Brain pericyte (primary cell): ENCODE data around the gene EFCC1.
"Not testable (repeated sequence)": the region's sequence is repeated elsewhere in the genome, so short reads cannot be mapped to it uniquely, and the experiment has no call there.

Experiments used
- DNase-seq: peaks from one replicate; pipeline ENCODE4 v3.0.0-alpha.2; 2012; ENCODE audit warnings: low read depth, low spot score

EFCC1 gene

DNA sequence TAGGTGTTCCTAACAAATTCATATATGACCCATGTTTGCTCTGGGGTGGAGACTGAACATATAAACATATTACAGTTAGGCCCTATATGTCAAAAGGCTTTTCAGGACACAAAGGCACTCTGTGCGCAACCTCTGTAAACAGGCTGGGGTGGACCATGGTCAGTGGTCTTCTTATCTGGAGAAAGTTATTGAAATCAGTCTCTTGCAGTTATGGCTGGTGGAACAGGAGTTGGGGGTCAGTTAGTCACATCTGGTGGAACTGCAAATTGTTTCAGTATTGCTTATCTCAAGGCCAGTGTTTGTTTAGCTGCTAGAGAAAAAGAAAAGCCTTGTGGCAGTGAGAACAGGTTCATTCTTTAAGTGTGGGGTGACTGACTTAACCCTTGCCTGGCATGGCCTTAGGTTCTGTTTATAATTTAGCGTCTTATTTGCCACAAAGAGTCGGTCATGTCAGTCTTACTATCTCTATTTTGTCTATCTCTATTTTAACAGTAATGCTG, 53.6 kb downstream of the EFCC1 start:
- no peak for DNase-seq

DNA sequence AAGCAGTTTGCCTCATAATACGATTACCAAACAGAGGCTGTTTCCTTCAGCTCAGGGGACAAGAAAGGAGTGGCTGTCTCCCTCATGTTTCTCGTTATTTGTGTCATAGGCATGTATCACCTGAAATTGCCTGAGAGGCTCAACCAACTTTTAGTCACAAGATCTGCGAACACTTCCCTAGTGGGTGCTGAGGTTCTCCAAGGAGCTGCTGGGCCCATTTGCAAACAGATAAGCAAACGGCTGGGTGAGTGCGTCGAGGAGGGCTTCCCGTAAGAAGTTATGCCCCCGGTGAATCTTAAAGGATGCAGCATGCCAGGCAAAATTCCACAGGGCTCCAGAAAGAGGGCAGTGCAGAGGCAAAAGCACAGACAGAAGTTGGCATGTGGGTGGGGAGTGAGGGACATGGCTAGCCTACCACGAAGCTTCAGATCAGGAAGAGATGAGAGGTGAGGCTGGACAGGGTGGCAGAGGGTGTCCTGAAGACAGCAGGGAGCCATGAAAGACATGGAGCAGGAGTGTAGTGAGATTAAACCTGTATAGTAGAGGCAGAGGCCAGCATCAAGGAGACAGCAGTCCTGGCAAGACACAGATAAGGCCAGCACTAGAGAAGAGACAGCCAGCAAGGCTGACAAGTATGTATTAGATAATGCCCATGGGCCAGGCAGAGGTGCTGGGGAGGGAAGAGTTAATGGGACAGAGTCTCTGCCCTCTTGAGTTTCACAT, 55.5 kb downstream of the EFCC1 start:
- DNase-seq: no peak

- DNase-seq: no peak
Observed at GRCh38 chr3:129057249-129057648, 56.1 kb downstream of the EFCC1 start.

- no peak for DNase-seq
Observed at GRCh38 chr3:129058441-129059200, 57.5 kb downstream of the EFCC1 start.

GRCh38 chr3:129059311-129059958, 58.3 kb downstream of the EFCC1 start:
- DNase-seq: no peak

DNA sequence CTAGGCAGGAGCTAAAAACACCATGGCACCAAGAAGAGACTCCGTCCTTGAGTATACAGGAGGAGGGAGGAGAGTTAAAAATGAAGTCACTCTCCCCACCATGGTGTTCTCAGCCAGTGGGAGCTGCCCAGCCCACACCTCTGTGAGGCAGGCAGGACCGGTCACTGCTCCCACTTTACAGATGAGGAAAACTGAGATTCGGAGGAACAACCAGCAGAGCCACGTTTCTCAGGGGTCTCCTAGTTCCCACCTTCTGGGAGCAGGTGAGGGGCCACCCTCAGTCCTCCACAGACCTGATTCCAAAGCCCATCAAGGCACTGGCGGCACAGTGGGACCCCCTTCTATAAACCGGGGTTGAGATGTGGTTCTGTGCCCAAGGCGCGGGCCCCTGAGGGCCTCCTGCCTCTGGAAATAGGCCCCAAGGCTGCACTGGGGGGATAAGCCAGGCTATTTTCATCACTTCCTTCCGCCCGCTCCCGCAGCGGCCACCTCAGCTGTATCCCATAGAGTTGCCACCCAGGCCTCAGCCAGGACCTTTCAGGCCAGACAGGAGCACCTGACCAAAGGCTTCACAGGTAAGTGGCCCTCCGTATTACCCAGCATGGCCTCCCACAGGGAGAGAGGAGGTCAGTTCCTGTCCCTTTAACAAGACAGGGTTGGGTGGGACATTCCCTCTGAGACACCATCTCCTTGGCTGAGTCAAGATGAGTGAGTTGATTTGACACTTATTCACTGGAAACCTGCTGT, 59.3 kb downstream of the EFCC1 start, which contains the start of gene GP9:
Gene GP9 (plus strand): TSS at position 504 of the 747 bp plus-strand sequence. CDS start 961 bp downstream, outside the sequence.
- no peak for DNase-seq

DNA sequence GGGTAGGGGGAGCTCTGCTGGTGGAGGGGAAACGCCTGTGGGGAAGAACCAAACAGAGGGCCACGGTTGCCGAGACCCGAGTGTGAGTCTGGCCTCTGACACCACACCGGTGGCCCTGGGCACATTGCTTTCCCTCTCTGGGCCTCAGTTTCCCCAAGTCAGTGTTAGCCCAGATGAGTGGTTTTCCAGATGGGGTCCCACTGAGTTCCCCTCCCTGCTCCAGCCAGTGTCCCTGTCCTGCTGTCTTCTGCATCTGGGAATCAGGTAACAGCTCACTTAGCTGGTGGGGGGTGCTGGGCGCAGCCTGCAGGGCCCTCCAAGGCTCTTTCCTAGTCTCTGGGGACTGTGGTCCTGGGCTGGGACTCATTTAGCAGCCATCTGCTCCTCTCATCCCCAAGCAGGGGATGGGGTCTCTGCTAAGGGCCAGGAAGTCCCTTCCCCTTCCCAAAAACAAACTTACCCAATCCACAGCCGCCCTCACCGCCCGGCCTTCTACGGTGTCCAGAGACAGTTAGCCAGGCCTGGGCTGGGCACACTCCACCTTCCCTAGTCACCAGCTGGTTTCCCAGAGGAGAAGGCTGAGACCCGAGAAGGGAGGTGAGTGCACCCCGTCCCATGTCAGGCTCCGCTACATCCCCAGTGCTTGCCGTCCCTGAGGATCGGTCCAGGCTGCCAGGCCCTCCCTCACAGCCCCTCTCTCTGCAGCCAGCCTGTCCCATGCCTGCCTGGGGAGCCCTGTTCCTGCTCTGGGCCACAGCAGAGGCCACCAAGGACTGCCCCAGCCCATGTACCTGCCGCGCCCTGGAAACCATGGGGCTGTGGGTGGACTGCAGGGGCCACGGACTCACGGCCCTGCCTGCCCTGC, 60.2 kb downstream of the EFCC1 start:
- DNase-seq: no peak

DNA sequence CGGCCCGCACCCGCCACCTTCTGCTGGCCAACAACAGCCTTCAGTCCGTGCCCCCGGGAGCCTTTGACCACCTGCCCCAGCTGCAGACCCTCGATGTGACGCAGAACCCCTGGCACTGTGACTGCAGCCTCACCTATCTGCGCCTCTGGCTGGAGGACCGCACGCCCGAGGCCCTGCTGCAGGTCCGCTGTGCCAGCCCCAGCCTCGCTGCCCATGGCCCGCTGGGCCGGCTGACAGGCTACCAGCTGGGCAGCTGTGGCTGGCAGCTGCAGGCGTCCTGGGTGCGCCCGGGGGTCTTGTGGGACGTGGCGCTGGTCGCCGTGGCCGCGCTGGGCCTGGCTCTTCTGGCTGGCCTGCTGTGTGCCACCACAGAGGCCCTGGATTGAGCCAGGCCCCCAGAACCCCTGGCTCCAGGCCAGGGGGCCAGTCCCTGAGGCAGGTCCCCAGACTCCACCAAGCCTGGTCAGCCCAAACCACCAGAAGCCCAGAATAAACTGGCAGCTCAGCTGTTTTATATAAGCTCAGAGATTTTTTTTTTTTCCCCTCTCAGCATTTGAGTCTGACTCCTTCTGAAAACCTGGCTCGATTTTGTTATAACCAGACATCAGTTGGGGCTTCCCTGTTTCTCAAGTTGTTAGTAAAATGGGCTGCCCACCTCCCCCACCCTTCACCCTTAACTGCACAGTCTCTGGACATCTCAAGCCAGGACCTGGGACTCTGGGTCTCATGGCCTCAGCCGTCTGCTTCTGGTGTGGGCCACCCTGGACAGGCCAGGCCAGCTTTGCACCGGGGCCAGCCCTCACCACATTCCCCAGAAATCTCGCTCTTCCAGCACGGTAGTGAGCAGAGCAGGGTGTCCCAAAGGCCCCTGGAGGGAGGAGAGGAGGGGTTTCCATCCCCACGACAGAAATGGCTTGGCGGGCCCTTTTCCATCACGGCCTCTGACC, 61.1 kb downstream of the EFCC1 start:
- DNase-seq: no peak

- no peak for DNase-seq
Observed at GRCh38 chr3:129063091-129063640, 62.1 kb downstream of the EFCC1 start.

DNA sequence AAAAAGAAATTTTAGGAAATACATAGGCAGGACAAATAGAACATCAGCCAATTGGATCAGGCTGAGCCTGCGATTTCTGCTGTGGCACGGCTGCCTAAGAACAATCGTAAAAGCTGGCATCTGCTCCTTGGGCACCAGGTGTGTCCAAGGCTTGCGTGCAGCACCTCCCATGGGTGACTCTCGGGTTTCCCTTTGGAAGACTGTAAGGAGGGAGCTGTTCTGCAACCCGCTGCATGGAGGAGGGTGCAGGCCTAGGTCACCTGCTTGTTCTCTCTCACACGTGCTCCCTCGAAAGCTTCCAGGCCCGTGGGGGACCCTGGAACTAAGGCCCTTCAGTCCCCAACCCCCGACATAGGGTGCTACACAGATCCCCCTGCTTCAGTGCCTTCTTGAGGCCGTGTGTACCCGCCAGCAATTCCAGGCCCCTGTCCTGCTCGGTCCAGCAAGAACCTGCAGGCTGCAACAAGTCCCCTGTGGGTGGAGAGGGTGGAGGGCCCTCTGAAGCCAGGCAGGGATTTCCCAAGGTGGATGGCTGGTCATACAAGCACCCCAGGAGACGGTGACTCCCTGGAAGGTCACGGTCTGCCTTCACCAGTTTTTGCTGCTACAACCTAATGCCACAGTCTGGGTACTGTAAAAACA, 62.9 kb downstream of the EFCC1 start:
- DNase-seq: no peak

DNA sequence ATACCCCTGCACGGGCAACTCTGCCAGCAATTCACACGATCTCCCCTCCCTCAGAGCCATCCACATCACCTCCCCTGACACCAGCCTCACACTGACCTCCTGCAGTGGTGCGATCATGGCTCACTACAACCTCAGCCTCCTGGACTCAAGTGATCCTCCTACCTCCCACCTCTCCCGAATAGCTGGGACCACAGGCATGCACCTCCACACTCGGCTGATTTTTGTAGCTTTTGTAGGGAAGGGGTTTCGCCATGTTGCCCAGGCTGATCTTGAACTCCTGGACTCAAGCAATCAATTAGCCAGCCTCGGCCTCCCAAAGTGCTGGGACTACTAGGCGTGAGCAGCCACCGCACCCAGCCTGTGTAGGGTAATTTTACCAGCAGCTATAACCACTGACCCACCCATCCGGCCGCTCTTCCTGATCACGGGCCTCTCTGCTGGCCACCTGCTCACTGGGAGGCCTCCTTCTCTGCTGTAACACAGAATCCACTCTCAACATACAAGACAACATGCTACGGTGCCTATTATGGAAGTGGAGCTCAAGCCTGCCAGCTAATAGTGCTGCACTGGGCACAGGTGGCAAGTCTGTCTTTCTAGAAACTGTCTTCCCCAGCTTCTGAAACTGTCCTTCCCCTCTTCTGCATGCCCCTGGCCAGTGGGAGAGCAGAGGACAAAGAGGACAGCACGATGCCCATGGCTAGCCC, 64.1 kb downstream of the EFCC1 start:
- DNase-seq: no peak

GRCh38 chr3:129065720-129066073, 64.6 kb downstream of the EFCC1 start:
- no peak for DNase-seq

- DNase-seq: not testable (repeated sequence)
Observed at GRCh38 chr3:129067719-129068118, 66.6 kb downstream of the EFCC1 start.

DNA sequence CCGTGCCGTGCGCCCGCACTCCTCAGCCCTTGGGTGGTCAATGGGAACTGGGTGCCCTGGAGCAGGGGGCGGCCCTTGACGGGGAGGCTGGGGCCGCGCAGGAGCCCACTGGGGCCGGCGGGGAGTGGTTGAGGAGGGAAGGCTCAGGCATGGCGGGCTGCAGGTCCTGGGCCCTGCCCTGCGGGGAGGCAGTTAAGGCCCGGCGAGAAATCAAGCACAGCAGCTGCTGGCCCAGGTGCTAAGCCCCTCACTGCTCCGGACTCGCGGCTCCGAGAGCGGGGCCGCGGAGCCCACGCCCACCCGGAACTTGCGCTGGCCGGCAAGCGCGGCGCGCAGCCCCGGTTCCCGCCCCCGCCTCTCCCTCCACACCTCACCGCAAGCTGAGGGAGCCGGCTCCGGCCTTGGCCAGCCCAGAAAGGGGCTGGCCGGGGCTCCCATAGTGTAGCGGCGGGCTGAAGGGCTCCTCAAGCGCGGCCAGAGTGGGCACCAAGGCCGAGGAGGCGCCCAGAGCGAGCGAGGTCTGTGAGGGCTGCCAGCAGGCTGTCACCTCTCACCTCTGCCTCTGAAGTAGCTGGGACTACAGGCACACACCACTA, 67.3 kb downstream of the EFCC1 start:
- no peak for DNase-seq

GRCh38 chr3:129069313-129070085, 68.4 kb downstream of the EFCC1 start:
- not testable (repeated sequence) for DNase-seq

- DNase-seq: no peak
Observed at GRCh38 chr3:129070086-129070885, 69.2 kb downstream of the EFCC1 start.
